B cell (primary cell): ENCODE measurements around the gene KLK14. TPM values are rescaled to one million over a fixed set of nuclear protein-coding genes. Genes with fewer than 3 reads are reported as not detected.

ENCODE experiments used
- ATAC-seq: fragments of 200-7000 bp; cut with Tn5 transposase; one replicate; pipeline ENCODE4 v1.10.0; 2021; ENCODE audit warnings: low read depth, mild to moderate bottlenecking, moderate number of reproducible peaks, moderate library complexity
- CTCF ChIA-PET: fragments of 350-600 bp; sonication (Branson Sonifier 250); formaldehyde crosslinking; loops from one replicate; lab custom pipeline; 2021; ENCODE audit warnings: antibody characterized with exemption, inconsistent platforms; lab: Charles Lee
- POLR2A ChIA-PET: fragments of 350-600 bp; sonication (Branson Sonifier 250); formaldehyde crosslinking; loops from one replicate; lab custom pipeline; 2021; ENCODE audit warnings: antibody characterized with exemption; lab: Charles Lee
- DNase-seq: peaks from one replicate; pipeline ENCODE4 v3.0.0; 2013
- H2AFZ ChIP-seq: 2 replicates; pipeline ENCODE4 v1.6.1; 2012; ENCODE audit warnings: mild to moderate bottlenecking, low read depth, low read length; ENCODE audit not compliant: insufficient read depth, poor library complexity, severe bottlenecking
- H3K27ac ChIP-seq, 2 donors: 1 replicate in 1 of 2; 2 replicates in 1 of 2; pipeline ENCODE4 v1.5.1; 2012 to 2013; ENCODE audit warnings: low read length in 2 of 2, mild to moderate bottlenecking in 2 of 2, moderate library complexity in 1 of 2
- H3K27me3 ChIP-seq, 4 experiments: fragments of 200-600 bp in 1 of 4; sonication (generic) in 1 of 4; replicated peaks in 1 of 4; 1 replicate in 2 of 4; 2 replicates in 2 of 4; pipeline versions ENCODE4 v1.6.1 to v1.7.0; 2013 to 2016; ENCODE audit warnings: low read length in 3 of 4, mild to moderate bottlenecking in 2 of 4, mixed read lengths in 1 of 4, moderate library complexity in 1 of 4; ENCODE audit not compliant: insufficient read depth in 4 of 4, control insufficient read depth in 3 of 4; ENCODE audit errors: control extremely low read depth in 1 of 4
- H3K36me3 ChIP-seq, 2 experiments: replicated peaks in 1 of 2; 1 replicate in 1 of 2; 2 replicates in 1 of 2; pipeline versions ENCODE4 v1.6.1 to v1.7.1; 2013; ENCODE audit warnings: low read length in 1 of 2; ENCODE audit not compliant: insufficient read depth in 2 of 2, control insufficient read depth in 1 of 2; ENCODE audit errors: control extremely low read depth in 1 of 2, extremely low read depth in 1 of 2
- H3K4me1 ChIP-seq, 2 donors: fragments of 200-600 bp in 1 of 2; sonication (generic) in 1 of 2; 1 replicate in 1 of 2; 2 replicates in 1 of 2; pipeline versions ENCODE4 v1.5.1 to v1.6.1; 2013 to 2017; ENCODE audit warnings: low read length in 2 of 2; ENCODE audit not compliant: control insufficient read depth in 2 of 2, insufficient read depth in 2 of 2
- H3K4me2 ChIP-seq: replicated peaks from 2 replicates; pipeline ENCODE3; 2012; ENCODE audit warnings: mild to moderate bottlenecking, low read depth, low read length; ENCODE audit not compliant: poor library complexity, severe bottlenecking
- H3K4me3 ChIP-seq, 5 experiments: fragments of 200-600 bp in 1 of 5; sonication (generic) in 1 of 5; 1 replicate in 3 of 5; 2 replicates in 2 of 5; pipeline versions ENCODE4 v1.5.1 to v1.7.0; 2011 to 2016; ENCODE audit warnings: low read length in 4 of 5, mild to moderate bottlenecking in 4 of 5, low read depth in 2 of 5, control low read depth in 1 of 5, moderate library complexity in 1 of 5; ENCODE audit not compliant: insufficient read depth in 1 of 5; ENCODE audit errors: control extremely low read depth in 1 of 5, extremely low read depth in 1 of 5
- H3K79me2 ChIP-seq: fragments of 200-600 bp; sonication (generic); one replicate; pipeline ENCODE4 v1.6.0; 2016; ENCODE audit warnings: low read length; ENCODE audit not compliant: control insufficient read depth, insufficient read depth
- H3K9ac ChIP-seq: fragments of 200-600 bp; sonication (generic); 2 replicates; pipeline ENCODE4 v1.6.1; 2017; ENCODE audit warnings: mild to moderate bottlenecking, low read length, moderate library complexity
- H3K9me3 ChIP-seq, 3 donors: one replicate each; pipeline versions ENCODE4 v1.6.1 to v1.7.1; 2013; ENCODE audit warnings: low read length in 2 of 3; ENCODE audit not compliant: control insufficient read depth in 2 of 3, insufficient read depth in 1 of 3; ENCODE audit errors: control extremely low read depth in 1 of 3
- H4K20me1 ChIP-seq: 2 replicates; pipeline ENCODE4 v1.6.0; 2012; ENCODE audit warnings: mild to moderate bottlenecking, low read length; ENCODE audit not compliant: insufficient read depth, control insufficient read depth, poor library complexity, severe bottlenecking
- H3K27ac Mint-ChIP-seq: one replicate; pipeline ENCODE4 v1.8.0; 2021; ENCODE audit warnings: mixed read lengths
- H3K27me3 Mint-ChIP-seq: one replicate; pipeline ENCODE4 v1.8.0; 2021; ENCODE audit warnings: mixed read lengths
- H3K4me1 Mint-ChIP-seq: one replicate; pipeline ENCODE4 v1.8.0; 2021; ENCODE audit warnings: mixed read lengths
- H3K4me3 Mint-ChIP-seq: one replicate; pipeline ENCODE4 v1.8.0; 2021; ENCODE audit warnings: mixed read lengths
- H3K9me3 Mint-ChIP-seq: one replicate; pipeline ENCODE4 v1.8.0; 2022; ENCODE audit warnings: mixed read lengths; ENCODE audit not compliant: insufficient read depth
- EZH2 ChIP-seq: IDR thresholded peaks from 2 replicates; pipeline ENCODE4 v1.6.1; 2012; ENCODE audit warnings: borderline replicate concordance, low read depth, mild to moderate bottlenecking, moderate library complexity, low read length; ENCODE audit not compliant: insufficient read depth, poor library complexity, severe bottlenecking
- WGBS: methylation state at CpG from one replicate; pipeline ENCODE4 v1.1.5; 2013; ENCODE audit warnings: missing lambda C conversion rate; ENCODE audit not compliant: insufficient coverage; 5-methylcytosine and 5-hydroxymethylcytosine counted together
- intact Hi-C: fragments of 100-400 bp; cut with micrococcal nuclease; formaldehyde crosslinking; loops from one replicate; pipeline ENCODE4 v1.10.0; 2022
- polyA plus RNA-seq: library from polyadenylated mRNA; depleted of rRNA; stranded (reverse); fragments of >200 nt; gene quantifications from 2 replicates; pipeline ENCODE4 v1.2.3, GENCODE V29; 2012
- total RNA-seq, 2 donors: library from RNA; stranded (reverse); fragments of 120-200 nt in 1 of 2; gene quantifications; 1 replicate in 1 of 2; 2 replicates in 1 of 2; pipeline versions ENCODE4 v1.2.3 to v1.2.4, GENCODE V29; 2013 to 2022
- TF ChIP-seq, protein P1 (sequence below): fragments of 200-600 bp; IDR thresholded peaks from one replicate; pipeline ENCODE4 v1.8.0; 2022; ENCODE audit warnings: antibody characterized with exemption, mild to moderate bottlenecking

KLK14 gene
- total and polyA plus RNA-seq, 2 donors (not counting 1 experiment from before 2014, with no cell fraction given): 0.49 to 0.59 TPM

DNA sequence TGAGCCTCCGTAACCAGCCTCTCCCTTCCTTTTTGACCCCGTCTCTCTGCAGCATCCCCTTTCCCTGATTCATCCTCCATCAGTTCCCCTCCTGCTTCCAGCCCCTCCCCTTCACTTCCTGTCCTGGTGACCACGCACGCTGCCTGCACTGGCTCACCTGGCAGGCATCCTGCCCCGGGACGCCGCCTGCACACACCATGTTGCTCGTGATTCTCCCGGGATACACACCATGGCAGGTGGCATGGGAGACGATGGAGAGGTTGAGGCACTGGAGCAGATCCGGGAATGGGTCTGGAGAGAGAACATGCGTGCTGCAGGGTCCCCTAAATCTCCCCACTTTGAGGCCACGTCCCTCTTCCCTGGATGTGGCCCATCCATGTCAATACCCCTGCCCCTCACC lies 52.1 kb downstream of the KLK14 start:
- TF ChIP-seq, protein P1, sequence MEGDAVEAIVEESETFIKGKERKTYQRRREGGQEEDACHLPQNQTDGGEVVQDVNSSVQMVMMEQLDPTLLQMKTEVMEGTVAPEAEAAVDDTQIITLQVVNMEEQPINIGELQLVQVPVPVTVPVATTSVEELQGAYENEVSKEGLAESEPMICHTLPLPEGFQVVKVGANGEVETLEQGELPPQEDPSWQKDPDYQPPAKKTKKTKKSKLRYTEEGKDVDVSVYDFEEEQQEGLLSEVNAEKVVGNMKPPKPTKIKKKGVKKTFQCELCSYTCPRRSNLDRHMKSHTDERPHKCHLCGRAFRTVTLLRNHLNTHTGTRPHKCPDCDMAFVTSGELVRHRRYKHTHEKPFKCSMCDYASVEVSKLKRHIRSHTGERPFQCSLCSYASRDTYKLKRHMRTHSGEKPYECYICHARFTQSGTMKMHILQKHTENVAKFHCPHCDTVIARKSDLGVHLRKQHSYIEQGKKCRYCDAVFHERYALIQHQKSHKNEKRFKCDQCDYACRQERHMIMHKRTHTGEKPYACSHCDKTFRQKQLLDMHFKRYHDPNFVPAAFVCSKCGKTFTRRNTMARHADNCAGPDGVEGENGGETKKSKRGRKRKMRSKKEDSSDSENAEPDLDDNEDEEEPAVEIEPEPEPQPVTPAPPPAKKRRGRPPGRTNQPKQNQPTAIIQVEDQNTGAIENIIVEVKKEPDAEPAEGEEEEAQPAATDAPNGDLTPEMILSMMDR: no peak
- no peak for TF ChIP-seq EZH2
- Mint-ChIP-seq H3K4me1 (no peaks in the 10 kb centered on the region), H3K9me3 (peaks cover 3% of the 10 kb centered on the region), H3K27ac (no peak overlapping the region), H3K27me3 (peaks cover 34% of the 10 kb centered on the region), H3K4me3 (no peak overlapping the region)
- Histone ChIP-seq H3K4me2 (no peak overlapping the region), H3K79me2 (no peaks in the 10 kb centered on the region), H2AFZ (no peak overlapping the region), H3K9ac (no peak overlapping the region), H3K9me3 (peaks cover 0 to 9% (median 0%) of the 10 kb centered on the region in 3 donors), H3K4me3 (no peak overlapping the region), H3K27ac (no peak overlapping the region), H3K4me1 (no peaks in the 10 kb centered on the region), H3K36me3 (no peaks in the 10 kb centered on the region), H3K27me3 (peaks cover 0 to 4% (median 0%) of the 10 kb centered on the region in 4 experiments), H4K20me1 (no peaks in the 10 kb centered on the region)
- 83% methylated on average over 10 of the region's 13 CpGs for WGBS
- intact Hi-C loops: no loop called here
- ChIA-PET CTCF (no interaction called here), POLR2A (no interaction called here)
- DNase-seq (no peak), ATAC-seq (no peak)

DNA sequence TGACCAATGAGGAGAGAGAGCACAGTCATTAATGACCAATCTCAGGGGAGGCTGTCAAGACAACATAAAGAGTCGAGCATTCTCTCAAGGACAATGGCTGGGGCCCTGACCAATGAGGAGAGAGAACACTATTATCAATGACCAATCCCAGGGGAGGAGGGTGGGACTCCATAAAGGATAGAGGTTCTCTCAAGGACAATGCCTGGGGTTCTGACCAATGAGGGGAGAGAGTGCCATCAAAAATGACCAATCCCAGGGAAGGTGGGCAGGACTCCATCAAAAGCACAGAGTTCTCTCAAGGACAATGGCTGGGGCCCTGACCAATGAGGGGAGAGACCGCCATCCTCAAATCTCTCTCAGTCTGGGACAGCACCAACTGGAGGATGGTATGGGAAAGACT lies 53.0 kb downstream of the KLK14 start:
- H3K4me1 ChIP-seq: no peaks in the 10 kb centered on the region
- H3K36me3 ChIP-seq: no peaks in the 10 kb centered on the region
- no peak overlapping the region for H3K27ac ChIP-seq
- no peak overlapping the region for H3K4me3 ChIP-seq
- peaks cover 0 to 4% (median 0%) of the 10 kb centered on the region in 4 experiments for H3K27me3 ChIP-seq
- H3K9ac ChIP-seq: no peak overlapping the region
- no peak overlapping the region for H3K4me3 Mint-ChIP-seq
- ATAC-seq (no peak), DNase-seq (no peak)
- no peaks in the 10 kb centered on the region for H3K4me1 Mint-ChIP-seq
- no peak overlapping the region for H2AFZ ChIP-seq
- CTCF ChIA-PET: no interaction called here
- no peak overlapping the region for H3K27ac Mint-ChIP-seq
- peaks cover 35% of the 10 kb centered on the region for H3K27me3 Mint-ChIP-seq
- TF ChIP-seq, protein P1: no peak
- no peak for TF ChIP-seq EZH2
- intact Hi-C loops: no loop called here
- H3K79me2 ChIP-seq: no peaks in the 10 kb centered on the region
- no CpG with 5 or more reads among the region's 2 CpGs for WGBS
- H4K20me1 ChIP-seq: no peaks in the 10 kb centered on the region
- POLR2A ChIA-PET: no interaction called here
- H3K4me2 ChIP-seq: no peak overlapping the region
- peaks cover 0 to 9% (median 0%) of the 10 kb centered on the region in 3 donors for H3K9me3 ChIP-seq
- H3K9me3 Mint-ChIP-seq: peaks cover 3% of the 10 kb centered on the region

Other genes starting within 250 kb of the KLK14 start
- not detected in 2 replicates for gene KLK15, start 249.3 kb downstream of the KLK14 start, total RNA-seq
- 0.07 TPM in 1 of 2 replicates, not detected in the other for gene KLK15, start 249.3 kb downstream of the KLK14 start, polyA plus RNA-seq
- gene KLK3, start 228.0 kb downstream of the KLK14 start, total RNA-seq: not detected in 2 replicates
- gene KLK3, start 228.0 kb downstream of the KLK14 start, polyA plus RNA-seq: not detected in 2 replicates
- 1.7 TPM in 2 replicates for gene KLK2, start 209.4 kb downstream of the KLK14 start, total RNA-seq
- gene KLK2, start 209.4 kb downstream of the KLK14 start, polyA plus RNA-seq: 0.60 and 1.2 TPM in 2 replicates
- gene KLK4, start 171.5 kb downstream of the KLK14 start, total RNA-seq: 0.52 and 1.00 TPM in 2 replicates
- gene KLK4, start 171.5 kb downstream of the KLK14 start, polyA plus RNA-seq: 0.45 TPM in 1 of 2 replicates, not detected in the other
- not detected in 2 replicates for gene KLK5, start 129.8 kb downstream of the KLK14 start, total RNA-seq
- gene KLK5, start 129.8 kb downstream of the KLK14 start, polyA plus RNA-seq: not detected in 2 replicates
- gene KLK6, start 113.3 kb downstream of the KLK14 start, total RNA-seq: not detected in 2 replicates
- not detected in 2 replicates for gene KLK6, start 113.3 kb downstream of the KLK14 start, polyA plus RNA-seq
- not detected in 2 replicates for gene KLK7, start 99.0 kb downstream of the KLK14 start, total RNA-seq
- not detected in 2 replicates for gene KLK7, start 99.0 kb downstream of the KLK14 start, polyA plus RNA-seq
- not detected in 2 replicates for gene KLK8, start 81.3 kb downstream of the KLK14 start, total RNA-seq
- gene KLK8, start 81.3 kb downstream of the KLK14 start, polyA plus RNA-seq: not detected in 2 replicates
- gene KLK10, start 63.2 kb downstream of the KLK14 start, total RNA-seq: not detected in 2 replicates
- not detected in 2 replicates for gene KLK10, start 63.2 kb downstream of the KLK14 start, polyA plus RNA-seq
- not detected in 2 replicates for gene KLK11, start 56.3 kb downstream of the KLK14 start, total RNA-seq
- gene KLK11, start 56.3 kb downstream of the KLK14 start, polyA plus RNA-seq: not detected in 2 replicates
- not detected in 2 replicates for gene KLK12, start 47.9 kb downstream of the KLK14 start, total RNA-seq
- gene KLK12, start 47.9 kb downstream of the KLK14 start, polyA plus RNA-seq: not detected in 2 replicates
- gene KLK13, start 17.8 kb downstream of the KLK14 start, total RNA-seq: not detected in 2 replicates
- gene KLK13, start 17.8 kb downstream of the KLK14 start, polyA plus RNA-seq: not detected in 2 replicates
- 8.1 and 8.2 TPM in 2 replicates for gene CTU1, start 25.5 kb upstream of the KLK14 start, total RNA-seq
- gene CTU1, start 25.5 kb upstream of the KLK14 start, polyA plus RNA-seq: 4.3 and 8.4 TPM in 2 replicates
- gene SIGLEC9, start 42.0 kb upstream of the KLK14 start, total RNA-seq: not detected in 2 replicates
- gene SIGLEC9, start 42.0 kb upstream of the KLK14 start, polyA plus RNA-seq: 0.32 and 0.72 TPM in 2 replicates
- gene SIGLEC7, start 59.4 kb upstream of the KLK14 start, total RNA-seq: not detected in 2 replicates
- gene SIGLEC7, start 59.4 kb upstream of the KLK14 start, polyA plus RNA-seq: 0.37 and 0.52 TPM in 2 replicates
- 0.49 TPM in 1 of 2 replicates, not detected in the other for gene CD33, start 142.2 kb upstream of the KLK14 start, total RNA-seq
- 0.78 and 1.3 TPM in 2 replicates for gene CD33, start 142.2 kb upstream of the KLK14 start, polyA plus RNA-seq
- not detected in 2 replicates for gene SIGLECL1, start 168.2 kb upstream of the KLK14 start, total RNA-seq
- not detected in 2 replicates for gene SIGLECL1, start 168.2 kb upstream of the KLK14 start, polyA plus RNA-seq
- not detected in 2 replicates for gene IGLON5, start 228.8 kb upstream of the KLK14 start, total RNA-seq
- gene IGLON5, start 228.8 kb upstream of the KLK14 start, polyA plus RNA-seq: not detected in 2 replicates